ENCODE results near the gene PEX26. TPM values are rescaled to one million over a fixed set of nuclear protein-coding genes. Genes with fewer than 3 reads are reported as not detected.

Gene PEX26
- total RNA-seq, 2 experiments from 2014 or later, result 17.6 to 43.5 TPM

- H3K4me3 ChIP-seq (ENCODE audit: low read depth, low read length, poor library complexity, severe bottlenecking), result peak overlapping the region; percentile 58
- no TSS peak for BruUV-seq (replicated peaks)
- no peaks in the 10 kb centered on the region for H3K36me3 ChIP-seq (ENCODE audit: insufficient read depth, low read length)
- peak overlapping the region; percentile 99 for H3K27ac ChIP-seq (ENCODE audit: low read depth, low read length, poor library complexity, severe bottlenecking)
- ChIA-PET POLR2A (interaction anchor here (0.9 to 2.7 kb wide), 7 partner anchors 10 to 70 kb away, joined by 3 to 31 read pairs (median 7); no protein-coding TSS in a partner anchor), CTCF (ENCODE audit: unreplicated experiment) (interaction anchor here (1.1 kb wide), 1 partner anchor 37 kb away, joined by 3 read pairs; no protein-coding TSS in a partner anchor)
- H3K79me2 ChIP-seq (ENCODE audit: insufficient read depth, low read depth, low read length), result peaks cover 14% of the 10 kb centered on the region; the same call in 1 of the 2 replicates
- TF ChIP-seq CTCF (conservative IDR thresholded peaks at IDR 0.05; ENCODE audit: low read length) (peak; percentile 39; the same call in 1 of the 2 replicates), EZH2phosphoT487 (IDR thresholded peaks at IDR 0.05; ENCODE audit: borderline replicate concordance, low read depth, low read length) (no peak)
- H3K9me3 ChIP-seq (ENCODE audit: low read length), result no peaks in the 10 kb centered on the region
- H3K9me2 ChIP-seq (ENCODE audit: insufficient read depth, low read length), result no peaks in the 10 kb centered on the region
- peaks cover 85% of the 10 kb centered on the region for H3K4me1 ChIP-seq (ENCODE audit: insufficient read depth, low read length, poor library complexity, severe bottlenecking)
- intact Hi-C loops (cut with micrococcal nuclease; ENCODE audit: unreplicated experiment), result loop anchor here (2.0 to 5.0 kb wide), 3 partner anchors 42 to 294 kb away; partner anchors contain the start of genes BID and MICAL3
- H2AFZ ChIP-seq (ENCODE audit: low read length), result no peak overlapping the region
- DNase-seq (ENCODE audit: low spot score), result peak; percentile 91
- no peaks in the 10 kb centered on the region for H4K20me1 ChIP-seq (ENCODE audit: insufficient read depth, low read length)
- H3K4me2 ChIP-seq (ENCODE audit: low read length), result peak overlapping the region; percentile 84
Observed at GRCh38 chr22:18066181-18066859, 11.5 kb upstream of the PEX26 start.

GRCh38 chr22:18067121-18067520 is 10.7 kb upstream of the PEX26 start:
- intact Hi-C loops (cut with micrococcal nuclease; ENCODE audit: unreplicated experiment), result loop anchor here (2.0 to 5.0 kb wide), 3 partner anchors 42 to 295 kb away; partner anchors contain the start of genes BID and MICAL3

More at GRCh38 chr22:18067121-18067520, 10.7 kb upstream of the PEX26 start:
- Histone ChIP-seq H3K79me2 (ENCODE audit: insufficient read depth, low read depth, low read length) (peaks cover 14% of the 10 kb centered on the region; the same call in 1 of the 2 replicates), H3K27ac (ENCODE audit: low read depth, low read length, poor library complexity, severe bottlenecking) (peak overlapping the region; percentile 99), H3K9me3 (ENCODE audit: low read length) (no peaks in the 10 kb centered on the region), H3K4me1 (ENCODE audit: insufficient read depth, low read length, poor library complexity, severe bottlenecking) (peaks cover 91% of the 10 kb centered on the region), H3K9me2 (ENCODE audit: insufficient read depth, low read length) (no peaks in the 10 kb centered on the region), H3K36me3 (ENCODE audit: insufficient read depth, low read length) (no peaks in the 10 kb centered on the region), H3K4me3 (ENCODE audit: low read depth, low read length, poor library complexity, severe bottlenecking) (peak overlapping the region; percentile 21), H4K20me1 (ENCODE audit: insufficient read depth, low read length) (no peaks in the 10 kb centered on the region), H3K4me2 (ENCODE audit: low read length) (peak overlapping the region; percentile 84), H2AFZ (ENCODE audit: low read length) (no peak overlapping the region; the same call in 1 of the 2 replicates)
- no peak for DNase-seq (ENCODE audit: low spot score)
- TF ChIP-seq EZH2phosphoT487 (IDR thresholded peaks at IDR 0.05; ENCODE audit: borderline replicate concordance, low read depth, low read length) (no peak), CTCF (conservative IDR thresholded peaks at IDR 0.05; ENCODE audit: low read length) (no peak)
- ChIA-PET POLR2A (interaction anchor here (1.2 to 2.7 kb wide), 2 partner anchors 11 to 41 kb away, joined by 6 to 31 read pairs; no protein-coding TSS in a partner anchor), CTCF (ENCODE audit: unreplicated experiment) (no interaction called here)
- BruUV-seq (replicated peaks), result no TSS peak
